Forelimb muscle (tissue), 1 donor: Measurements from ENCODE around the gene SFI1. TPM values are rescaled to one million over a fixed set of nuclear protein-coding genes. Genes with fewer than 3 reads are reported as not detected.
"Not testable (repeated sequence)": the region's sequence is repeated elsewhere in the genome, so short reads cannot be mapped to it uniquely, and the experiment has no call there.

Experiments
- DNase-seq: peaks from one replicate; pipeline ENCODE4 v3.0.0-alpha.2; 2013; ENCODE audit warnings: low read depth
- polyA plus RNA-seq: library from polyadenylated mRNA; unstranded; fragments of 120-200 nt; gene quantifications from one replicate; pipeline ENCODE4 v1.2.1, GENCODE V29; 2013; ENCODE audit not compliant: insufficient read length

SFI1 gene
- polyA plus RNA-seq, 1 donor = 9.6 TPM

- DNase-seq = no peak
Observed at GRCh38 chr22:31544481-31545480, 48.4 kb downstream of the SFI1 start.

DNA sequence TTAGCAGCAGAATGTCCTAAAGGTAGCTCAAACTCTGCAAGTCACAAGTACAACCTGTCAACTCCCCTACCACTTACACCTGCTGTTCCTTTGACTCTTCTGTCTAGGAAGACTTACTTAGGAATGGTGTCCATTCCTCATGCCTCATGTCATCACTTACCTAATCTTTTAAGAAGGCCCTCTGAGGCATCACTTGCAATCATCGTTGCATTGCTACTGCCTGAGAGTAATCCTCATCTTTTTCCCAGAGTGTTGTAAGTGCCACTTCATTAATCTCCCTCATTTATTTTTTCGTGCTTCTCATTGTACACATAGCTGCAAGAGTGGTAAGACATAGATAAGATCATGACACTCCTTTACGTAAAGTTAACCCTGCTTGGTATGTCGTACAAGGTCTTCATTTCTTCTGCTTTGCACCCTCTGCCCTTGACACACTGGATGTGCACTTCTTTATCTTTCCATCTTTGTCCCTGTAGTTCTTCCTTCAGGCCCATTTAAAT is 54.6 kb downstream of the SFI1 start:
- no peak for DNase-seq

- no peak for DNase-seq
Observed at GRCh38 chr22:31556627-31557203, 60.4 kb downstream of the SFI1 start.

DNA sequence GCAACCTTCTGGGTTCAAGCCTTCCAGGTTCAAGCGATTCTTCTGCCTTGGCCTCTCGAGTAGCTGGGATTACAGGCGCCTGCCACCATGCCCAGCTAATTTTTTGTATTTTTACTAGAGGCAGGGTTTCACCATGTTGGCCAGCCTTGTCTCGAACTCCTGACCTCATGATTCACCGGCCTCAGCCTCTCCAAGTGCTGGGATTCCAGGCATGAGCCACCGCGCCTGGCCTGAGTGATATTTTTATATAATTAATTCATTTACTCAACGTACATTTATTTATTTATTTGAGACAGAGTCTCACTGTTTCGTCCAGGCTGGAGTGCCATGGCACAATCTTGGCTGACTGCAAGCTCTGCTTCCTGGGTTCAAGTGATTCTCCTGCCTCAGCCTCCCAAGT is 62.2 kb downstream of the SFI1 start:
- not testable (repeated sequence) for DNase-seq

GRCh38 chr22:31561238-31561887 is 65.0 kb downstream of the SFI1 start:
- peak; percentile 17 for DNase-seq

- no peak for DNase-seq
Observed at GRCh38 chr22:31561970-31562369, 65.6 kb downstream of the SFI1 start.

DNA sequence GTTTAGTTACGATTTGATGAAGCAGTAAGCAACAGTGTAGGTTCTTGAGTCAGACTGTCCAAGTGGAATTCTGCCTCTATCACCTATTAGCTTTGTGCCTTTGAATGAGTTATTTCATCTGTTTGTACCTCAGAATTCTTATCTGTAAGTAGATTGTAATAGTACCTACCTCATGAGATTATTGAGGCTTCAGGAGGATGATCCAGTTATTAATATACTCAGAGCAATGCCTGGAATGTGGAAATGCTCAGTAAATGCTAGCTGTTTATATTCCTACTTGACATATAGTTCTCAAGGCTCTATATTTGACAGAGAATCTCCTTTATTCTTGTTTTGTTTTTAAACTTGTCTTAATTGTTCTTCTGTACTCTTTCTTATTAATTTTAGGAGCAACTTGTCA is 70.1 kb downstream of the SFI1 start:
- no peak for DNase-seq

DNA sequence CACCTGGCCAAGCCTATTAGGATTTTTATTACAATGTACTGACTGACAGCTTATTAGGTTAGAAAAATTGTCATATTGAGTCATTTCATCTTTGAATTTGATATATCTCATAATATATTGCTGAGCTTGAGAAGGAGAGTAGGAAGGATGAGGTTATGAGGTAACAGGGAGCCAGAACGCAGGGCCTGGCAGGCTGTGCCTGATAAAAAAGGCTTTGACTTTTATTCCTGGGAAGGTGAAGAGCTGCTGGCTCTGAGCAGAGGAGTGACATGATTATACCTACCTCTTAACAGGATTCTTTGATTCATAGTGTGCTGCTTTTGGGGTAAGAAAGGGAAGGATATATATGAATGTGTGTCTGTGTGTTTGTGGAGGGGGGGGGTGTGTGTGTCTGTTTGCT is 70.9 kb downstream of the SFI1 start:
- DNase-seq = no peak

- DNase-seq = no peak
Observed at GRCh38 chr22:31567702-31568101, 71.4 kb downstream of the SFI1 start.

DNA sequence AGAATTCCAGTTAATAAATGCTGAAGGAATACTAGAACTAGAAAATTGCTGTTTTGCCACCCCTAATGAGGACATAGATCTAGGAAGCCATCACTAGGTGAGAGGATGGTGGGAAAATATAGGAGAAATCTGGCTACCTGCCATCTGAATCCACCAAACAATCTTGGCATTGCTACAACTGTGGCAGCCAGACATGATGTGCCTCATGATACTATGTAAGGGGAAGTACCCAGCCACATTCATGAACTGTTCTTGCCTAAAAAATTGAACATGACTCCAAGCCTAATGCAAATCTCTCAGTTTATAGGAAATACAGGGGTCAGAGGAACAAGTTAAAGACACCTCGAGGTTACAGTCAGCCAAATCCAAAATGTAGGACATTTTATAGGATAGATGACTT is 72.8 kb downstream of the SFI1 start:
- DNase-seq = no peak

- DNase-seq = no peak
Observed at GRCh38 chr22:31572939-31573338, 76.6 kb downstream of the SFI1 start.

- DNase-seq = no peak
Observed at GRCh38 chr22:31574055-31574670, 77.8 kb downstream of the SFI1 start.

DNA sequence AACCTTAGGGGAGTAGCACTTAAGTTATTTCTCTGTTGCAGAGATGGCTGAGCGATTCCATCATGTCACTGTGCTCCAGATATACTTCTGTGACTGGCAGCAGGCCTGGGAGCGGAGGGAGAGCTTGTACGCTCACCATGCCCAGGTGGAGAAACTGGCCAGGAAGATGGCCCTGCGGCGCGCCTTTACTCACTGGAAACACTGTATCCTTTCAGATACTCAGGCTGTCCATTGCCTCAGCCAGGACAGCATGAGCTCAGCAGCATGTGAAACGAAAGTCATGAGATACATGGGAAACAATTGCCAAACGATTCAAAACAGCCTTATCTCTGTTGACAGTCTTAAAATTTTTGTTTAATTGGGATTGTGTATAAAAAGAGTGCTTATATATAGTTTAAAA is 78.9 kb downstream of the SFI1 start:
- DNase-seq = no peak

- DNase-seq = no peak
Observed at GRCh38 chr22:31577711-31578110, 81.4 kb downstream of the SFI1 start.

DNA sequence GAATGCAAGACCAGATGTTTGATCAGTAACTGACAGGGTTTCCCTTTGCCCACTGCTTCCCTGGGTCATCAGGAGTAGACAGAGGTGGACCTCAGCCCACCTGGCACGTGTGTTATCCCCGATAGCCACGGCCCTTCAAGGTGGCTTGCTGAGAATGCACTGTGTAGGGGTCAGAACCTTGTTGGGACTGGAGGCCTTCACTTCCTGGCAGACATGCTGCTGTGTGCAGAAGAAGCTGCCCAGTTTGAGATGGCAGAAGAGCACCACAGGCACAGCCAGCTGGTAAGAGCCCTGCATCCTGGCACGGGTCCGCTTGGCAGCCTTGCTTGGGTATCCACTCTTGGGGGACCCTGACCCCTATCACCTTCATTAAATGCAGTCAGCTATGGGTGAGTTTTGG is 81.8 kb downstream of the SFI1 start:
- DNase-seq = no peak

DNA sequence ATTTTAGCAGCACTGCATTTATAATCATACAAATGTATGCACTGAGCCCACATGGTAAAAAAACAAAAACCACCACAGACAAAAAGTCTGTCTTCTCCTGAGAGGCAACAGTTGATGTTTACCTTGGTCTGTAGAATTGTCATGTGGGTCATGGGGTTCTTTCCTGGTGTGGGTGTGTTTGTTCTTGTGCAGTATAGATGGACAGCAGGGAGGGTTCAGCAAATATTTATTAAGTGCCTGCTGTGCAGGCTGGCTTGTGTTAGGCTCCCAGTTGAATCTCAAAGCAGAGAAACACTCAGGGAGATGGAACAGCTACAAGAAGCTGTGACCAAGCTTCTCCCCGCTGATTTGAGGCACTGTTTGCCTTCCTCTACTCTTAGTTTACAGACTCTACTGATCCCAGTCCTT is 83.5 kb downstream of the SFI1 start:
- no peak for DNase-seq

DNA sequence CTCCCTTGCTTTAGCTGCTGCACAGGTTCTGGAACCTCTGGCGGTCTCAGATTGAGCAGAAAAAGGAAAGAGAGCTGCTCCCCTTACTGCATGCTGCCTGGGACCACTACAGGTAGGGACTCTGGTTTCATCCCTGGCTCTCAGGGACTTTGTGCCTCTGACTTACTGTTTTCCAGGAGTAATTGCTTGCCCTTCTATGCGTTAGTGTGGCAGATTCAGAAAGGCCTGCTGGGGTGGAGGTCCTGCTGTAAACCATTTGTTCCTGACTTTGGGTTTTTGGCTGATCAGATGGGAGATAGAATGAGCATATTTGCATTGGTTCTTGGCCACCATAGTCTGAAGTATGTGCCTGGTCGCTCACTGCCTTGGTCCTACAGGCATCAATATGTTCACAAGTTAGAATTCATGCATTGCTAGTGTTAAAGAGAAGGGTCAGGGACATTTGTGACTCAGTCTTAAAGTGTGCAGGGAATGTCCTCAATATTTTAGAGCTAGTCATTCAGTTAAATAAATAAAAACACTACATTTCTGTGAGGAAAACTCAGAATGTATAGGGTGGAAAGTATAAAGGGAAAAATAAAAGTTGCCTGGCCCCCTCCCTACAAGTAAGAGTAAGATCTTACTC is 87.6 kb downstream of the SFI1 start:
- DNase-seq = no peak

DNA sequence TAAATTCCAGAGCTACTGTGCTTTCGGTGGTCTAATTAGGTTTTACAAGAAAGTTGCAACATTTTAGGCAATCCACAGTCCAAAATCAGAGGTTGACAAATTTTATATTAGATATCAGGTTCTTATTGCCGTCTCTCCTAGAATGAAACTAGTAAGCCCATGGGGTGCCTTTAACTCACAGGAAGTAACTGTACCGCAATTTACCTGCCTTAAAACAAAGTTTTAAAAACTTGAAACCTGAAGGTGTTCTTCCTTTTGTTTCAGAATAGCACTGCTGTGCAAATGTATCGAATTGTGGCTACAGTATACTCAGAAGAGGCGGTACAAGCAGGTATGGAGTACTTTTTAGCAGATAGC is 88.4 kb downstream of the SFI1 start:
- DNase-seq = no peak

DNA sequence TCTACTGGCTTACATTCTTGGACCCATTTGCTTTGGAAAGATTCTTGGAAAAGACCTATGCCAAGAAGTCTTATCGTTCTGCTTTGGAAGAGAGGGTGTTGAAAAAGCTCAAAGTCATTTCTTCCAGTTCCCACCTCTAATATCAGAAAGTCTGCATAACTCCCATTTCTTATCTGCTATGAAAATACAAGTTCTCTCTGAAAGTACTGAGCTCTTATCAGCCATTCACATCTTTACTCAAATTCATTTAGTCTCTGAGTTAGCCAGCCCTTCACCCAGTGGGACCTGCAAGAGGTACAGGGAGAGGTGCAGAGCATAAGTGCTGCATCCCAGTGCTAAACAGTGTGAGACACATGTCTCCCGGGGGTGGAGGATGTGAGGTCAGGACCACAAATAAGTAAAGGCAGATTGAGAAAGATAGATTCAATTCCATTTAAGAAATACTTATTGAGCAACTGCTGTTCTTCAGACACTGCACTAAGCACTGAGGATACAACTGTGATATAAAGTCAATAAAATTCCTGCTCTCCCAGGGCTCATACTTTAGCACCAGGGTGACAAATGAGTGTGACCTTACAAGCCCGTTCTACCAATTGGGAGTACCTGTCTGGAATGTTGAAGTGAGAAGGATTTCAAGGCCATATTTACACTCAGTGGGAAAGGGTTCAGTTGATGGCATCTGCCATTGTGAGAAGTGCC is 89.0 kb downstream of the SFI1 start:
- no peak for DNase-seq

- no peak for DNase-seq
Observed at GRCh38 chr22:31586137-31586920, 90.0 kb downstream of the SFI1 start.
